HL-60 (cell line): ENCODE results near the gene ZNF133.

Source experiments
- GABPA ChIP-seq: IDR thresholded peaks from 2 replicates; pipeline ENCODE4 v1.6.1; 2012; ENCODE audit warnings: low read depth
- POLR2AphosphoS5 ChIP-seq: IDR thresholded peaks from 2 replicates; pipeline ENCODE4 v1.6.1; 2012; ENCODE audit warnings: low read depth
- TF ChIP-seq, protein P1 (sequence below): IDR thresholded peaks from 2 replicates; pipeline ENCODE4 v1.6.1; 2012; ENCODE audit warnings: low read depth; ENCODE audit not compliant: insufficient replicate concordance
- TF ChIP-seq, protein P2 (sequence below): IDR thresholded peaks from one replicate; pipeline ENCODE4 v1.5.1; 2011; ENCODE audit warnings: low read length, control low read depth, inconsistent platforms; ENCODE audit not compliant: insufficient read depth

- TF ChIP-seq, protein P1, sequence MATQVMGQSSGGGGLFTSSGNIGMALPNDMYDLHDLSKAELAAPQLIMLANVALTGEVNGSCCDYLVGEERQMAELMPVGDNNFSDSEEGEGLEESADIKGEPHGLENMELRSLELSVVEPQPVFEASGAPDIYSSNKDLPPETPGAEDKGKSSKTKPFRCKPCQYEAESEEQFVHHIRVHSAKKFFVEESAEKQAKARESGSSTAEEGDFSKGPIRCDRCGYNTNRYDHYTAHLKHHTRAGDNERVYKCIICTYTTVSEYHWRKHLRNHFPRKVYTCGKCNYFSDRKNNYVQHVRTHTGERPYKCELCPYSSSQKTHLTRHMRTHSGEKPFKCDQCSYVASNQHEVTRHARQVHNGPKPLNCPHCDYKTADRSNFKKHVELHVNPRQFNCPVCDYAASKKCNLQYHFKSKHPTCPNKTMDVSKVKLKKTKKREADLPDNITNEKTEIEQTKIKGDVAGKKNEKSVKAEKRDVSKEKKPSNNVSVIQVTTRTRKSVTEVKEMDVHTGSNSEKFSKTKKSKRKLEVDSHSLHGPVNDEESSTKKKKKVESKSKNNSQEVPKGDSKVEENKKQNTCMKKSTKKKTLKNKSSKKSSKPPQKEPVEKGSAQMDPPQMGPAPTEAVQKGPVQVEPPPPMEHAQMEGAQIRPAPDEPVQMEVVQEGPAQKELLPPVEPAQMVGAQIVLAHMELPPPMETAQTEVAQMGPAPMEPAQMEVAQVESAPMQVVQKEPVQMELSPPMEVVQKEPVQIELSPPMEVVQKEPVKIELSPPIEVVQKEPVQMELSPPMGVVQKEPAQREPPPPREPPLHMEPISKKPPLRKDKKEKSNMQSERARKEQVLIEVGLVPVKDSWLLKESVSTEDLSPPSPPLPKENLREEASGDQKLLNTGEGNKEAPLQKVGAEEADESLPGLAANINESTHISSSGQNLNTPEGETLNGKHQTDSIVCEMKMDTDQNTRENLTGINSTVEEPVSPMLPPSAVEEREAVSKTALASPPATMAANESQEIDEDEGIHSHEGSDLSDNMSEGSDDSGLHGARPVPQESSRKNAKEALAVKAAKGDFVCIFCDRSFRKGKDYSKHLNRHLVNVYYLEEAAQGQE: no peak
- no peak for TF ChIP-seq POLR2AphosphoS5
- TF ChIP-seq, protein P2, sequence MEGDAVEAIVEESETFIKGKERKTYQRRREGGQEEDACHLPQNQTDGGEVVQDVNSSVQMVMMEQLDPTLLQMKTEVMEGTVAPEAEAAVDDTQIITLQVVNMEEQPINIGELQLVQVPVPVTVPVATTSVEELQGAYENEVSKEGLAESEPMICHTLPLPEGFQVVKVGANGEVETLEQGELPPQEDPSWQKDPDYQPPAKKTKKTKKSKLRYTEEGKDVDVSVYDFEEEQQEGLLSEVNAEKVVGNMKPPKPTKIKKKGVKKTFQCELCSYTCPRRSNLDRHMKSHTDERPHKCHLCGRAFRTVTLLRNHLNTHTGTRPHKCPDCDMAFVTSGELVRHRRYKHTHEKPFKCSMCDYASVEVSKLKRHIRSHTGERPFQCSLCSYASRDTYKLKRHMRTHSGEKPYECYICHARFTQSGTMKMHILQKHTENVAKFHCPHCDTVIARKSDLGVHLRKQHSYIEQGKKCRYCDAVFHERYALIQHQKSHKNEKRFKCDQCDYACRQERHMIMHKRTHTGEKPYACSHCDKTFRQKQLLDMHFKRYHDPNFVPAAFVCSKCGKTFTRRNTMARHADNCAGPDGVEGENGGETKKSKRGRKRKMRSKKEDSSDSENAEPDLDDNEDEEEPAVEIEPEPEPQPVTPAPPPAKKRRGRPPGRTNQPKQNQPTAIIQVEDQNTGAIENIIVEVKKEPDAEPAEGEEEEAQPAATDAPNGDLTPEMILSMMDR: no peak
- no peak for TF ChIP-seq GABPA
These were observed 30.0 kb upstream of the ZNF133 start for GRCh38 chr20:18258126-18258860.
